H1 (cell line): ENCODE results near the gene FAM170B.

ENCODE experiments used
- ASH2L ChIP-seq: fragments of 200-600, 300-600 bp; sonication (generic); IDR thresholded peaks from one replicate; pipeline ENCODE4 v1.7.1; 2017; ENCODE audit warnings: low read length
- CTCF ChIP-seq, 3 experiments: IDR thresholded peaks; 1 replicate in 2 of 3; 2 replicates in 1 of 3; pipeline versions ENCODE4 v1.5.1 to v1.6.1; 2011; ENCODE audit warnings: low read length in 3 of 3, mild to moderate bottlenecking in 3 of 3, inconsistent platforms in 2 of 3, low read depth in 1 of 3, moderate library complexity in 1 of 3; ENCODE audit not compliant: insufficient read depth in 1 of 3; ENCODE audit errors: control extremely low read depth in 1 of 3
- EP300 ChIP-seq, 2 experiments: IDR thresholded peaks; 1 replicate in 1 of 2; 2 replicates in 1 of 2; pipeline ENCODE4 v1.6.1; 2011 to 2012; ENCODE audit warnings: low read depth in 2 of 2, low read length in 2 of 2, mild to moderate bottlenecking in 2 of 2, borderline replicate concordance in 1 of 2, inconsistent platforms in 1 of 2, moderate library complexity in 1 of 2
- EZH2 ChIP-seq: fragments of 200-600 bp; sonication (generic); IDR thresholded peaks from 2 replicates; pipeline ENCODE4 v1.7.1; 2012; ENCODE audit warnings: low read depth, mild to moderate bottlenecking, moderate library complexity, low read length, inconsistent platforms; ENCODE audit not compliant: severe bottlenecking
- JUN ChIP-seq: IDR thresholded peaks from 2 replicates; pipeline ENCODE4 v1.6.1; 2011; ENCODE audit warnings: low read depth, mild to moderate bottlenecking, improper control_type of control experiment, low read length
- POLR2A ChIP-seq, 2 experiments: IDR thresholded peaks; 1 replicate in 1 of 2; 2 replicates in 1 of 2; pipeline ENCODE4 v1.6.1; 2011; ENCODE audit warnings: low read depth in 2 of 2, low read length in 2 of 2, mild to moderate bottlenecking in 2 of 2; ENCODE audit errors: control extremely low read depth in 1 of 2
- POLR2AphosphoS5 ChIP-seq: IDR thresholded peaks from 2 replicates; pipeline ENCODE4 v1.6.1; 2011; ENCODE audit warnings: low read depth, low read length
- SIX5 ChIP-seq: IDR thresholded peaks from 2 replicates; pipeline ENCODE4 v1.6.1; 2011; ENCODE audit warnings: mild to moderate bottlenecking, low read depth, low read length
- SP1 ChIP-seq: IDR thresholded peaks from 2 replicates; pipeline ENCODE4 v1.6.1; 2011; ENCODE audit warnings: low read depth, low read length
- TAF1 ChIP-seq: IDR thresholded peaks from 2 replicates; pipeline ENCODE4 v1.6.1; 2011; ENCODE audit warnings: mild to moderate bottlenecking, low read depth, low read length
- TCF12 ChIP-seq: IDR thresholded peaks from 2 replicates; pipeline ENCODE4 v1.6.1; 2011; ENCODE audit warnings: low read depth, mild to moderate bottlenecking, low read length
- YY1 ChIP-seq: IDR thresholded peaks from 2 replicates; pipeline ENCODE4 v1.6.1; 2011; ENCODE audit warnings: low read depth, mild to moderate bottlenecking, low read length
- TF ChIP-seq, protein P1 (sequence below): IDR thresholded peaks from 2 replicates; pipeline ENCODE4 v1.6.1; 2011; ENCODE audit warnings: low read length, improper control_type of control experiment

- TF ChIP-seq CTCF (IDR thresholded peaks at IDR 0.05; ENCODE audit: control extremely low read depth in 1 of 3, insufficient read depth in 1 of 3, low read depth in 1 of 3, low read length in 3 of 3) (no peak), JUN (no peak), POLR2AphosphoS5 (no peak), ASH2L (no peak), POLR2A (IDR thresholded peaks at IDR 0.05; ENCODE audit: control extremely low read depth in 1 of 2, low read depth in 2 of 2, low read length in 2 of 2) (no peak), EZH2 (no peak), EP300 (IDR thresholded peaks at IDR 0.05; ENCODE audit: borderline replicate concordance in 1 of 2, low read depth in 2 of 2, low read length in 2 of 2) (no peak), TCF12 (no peak), TAF1 (no peak), SIX5 (no peak), SP1 (no peak), YY1 (no peak)
- TF ChIP-seq, protein P1, sequence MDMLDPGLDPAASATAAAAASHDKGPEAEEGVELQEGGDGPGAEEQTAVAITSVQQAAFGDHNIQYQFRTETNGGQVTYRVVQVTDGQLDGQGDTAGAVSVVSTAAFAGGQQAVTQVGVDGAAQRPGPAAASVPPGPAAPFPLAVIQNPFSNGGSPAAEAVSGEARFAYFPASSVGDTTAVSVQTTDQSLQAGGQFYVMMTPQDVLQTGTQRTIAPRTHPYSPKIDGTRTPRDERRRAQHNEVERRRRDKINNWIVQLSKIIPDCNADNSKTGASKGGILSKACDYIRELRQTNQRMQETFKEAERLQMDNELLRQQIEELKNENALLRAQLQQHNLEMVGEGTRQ = no peak
Observed at GRCh38 chr10:49111320-49111698, 22.5 kb downstream of the FAM170B start.
